ENCODE measurements around the gene CDKAL1.

CDKAL1 gene

DNA sequence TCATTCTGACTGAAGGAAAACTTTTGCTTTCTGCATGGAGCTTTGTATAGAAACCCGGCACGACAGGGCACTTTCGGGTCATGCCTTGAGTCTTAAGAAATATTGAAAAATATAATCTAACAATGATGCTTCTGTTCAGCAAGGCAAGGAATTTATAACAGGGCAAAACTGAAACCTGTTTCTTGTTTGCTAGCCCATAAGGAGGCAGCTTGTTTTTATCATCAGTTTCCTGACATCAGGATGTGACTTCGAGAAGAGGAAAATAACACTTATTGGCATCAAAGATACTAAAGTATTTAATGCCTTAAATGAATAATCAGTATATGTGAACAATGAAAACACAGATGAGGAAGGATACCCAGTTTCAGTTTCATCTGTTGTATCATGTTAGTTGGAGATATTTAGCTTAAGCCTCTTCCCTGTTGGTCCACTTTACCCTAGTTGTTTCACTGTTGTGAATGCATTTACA, 146.5 kb downstream of the CDKAL1 start:
- DNase-seq (ENCODE audit: low spot score): no peak

DNA sequence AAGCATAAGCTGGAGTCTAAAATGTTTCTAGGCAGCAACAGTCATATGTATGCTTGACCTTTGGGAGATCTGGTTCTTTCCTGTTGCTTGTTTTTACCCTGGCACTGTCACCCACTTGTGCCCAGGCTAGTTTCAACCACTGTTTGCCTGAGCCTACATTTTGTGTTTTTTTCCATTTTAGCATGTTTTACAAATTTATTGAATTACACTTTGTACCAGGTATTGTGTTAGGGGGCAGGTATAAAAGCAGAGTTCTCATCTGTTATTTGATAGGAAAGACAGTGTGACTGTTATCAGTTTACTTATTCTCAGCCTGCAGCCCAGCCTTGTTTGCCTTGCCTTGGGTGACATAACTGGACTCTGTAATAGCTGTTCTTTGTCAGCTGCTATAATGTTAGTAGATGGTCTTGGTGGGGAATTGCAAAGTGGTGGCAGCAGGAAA, 147.0 kb downstream of the CDKAL1 start:
- no peak for DNase-seq (ENCODE audit: low spot score)

DNA sequence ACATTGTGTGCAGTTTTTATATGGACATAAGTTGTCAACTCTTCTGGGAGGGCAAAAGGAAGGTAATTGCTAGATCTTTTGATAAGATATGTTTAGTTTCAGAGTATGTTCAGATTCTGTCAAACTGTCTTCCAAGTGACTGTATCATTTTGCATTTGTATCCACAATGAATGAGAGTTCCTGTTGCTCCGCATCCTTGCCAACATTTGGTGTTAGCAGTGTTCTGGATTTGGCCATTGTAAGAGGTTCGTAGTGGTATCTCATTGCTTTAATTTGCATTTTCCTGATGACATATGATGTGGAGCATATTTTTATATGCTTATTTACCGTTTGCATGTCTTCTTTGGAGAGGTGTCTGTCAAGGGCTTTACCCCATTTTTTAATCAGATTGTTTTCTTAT, 150.2 kb downstream of the CDKAL1 start:
- DNase-seq (ENCODE audit: low spot score): no peak

DNA sequence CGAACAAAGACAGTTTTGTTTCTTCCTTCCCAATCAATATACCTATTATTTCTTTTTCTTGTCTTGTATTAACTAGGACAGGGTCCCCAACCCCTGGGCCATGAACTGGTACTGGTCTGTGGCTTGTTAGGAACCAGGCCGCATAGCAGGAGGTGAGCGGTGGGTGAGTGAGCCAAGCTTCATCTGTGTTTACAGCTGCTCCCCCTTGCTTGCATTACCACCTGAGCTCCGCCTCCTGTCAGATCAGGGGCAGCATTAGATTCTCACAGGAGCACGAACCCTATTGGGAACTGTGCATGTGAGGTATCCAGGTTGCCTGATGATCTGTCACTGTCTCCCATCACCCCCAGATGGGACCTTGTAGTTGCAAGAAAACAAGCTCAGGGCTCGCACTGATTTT, 151.9 kb downstream of the CDKAL1 start:
- no peak for DNase-seq (ENCODE audit: low spot score)

DNA sequence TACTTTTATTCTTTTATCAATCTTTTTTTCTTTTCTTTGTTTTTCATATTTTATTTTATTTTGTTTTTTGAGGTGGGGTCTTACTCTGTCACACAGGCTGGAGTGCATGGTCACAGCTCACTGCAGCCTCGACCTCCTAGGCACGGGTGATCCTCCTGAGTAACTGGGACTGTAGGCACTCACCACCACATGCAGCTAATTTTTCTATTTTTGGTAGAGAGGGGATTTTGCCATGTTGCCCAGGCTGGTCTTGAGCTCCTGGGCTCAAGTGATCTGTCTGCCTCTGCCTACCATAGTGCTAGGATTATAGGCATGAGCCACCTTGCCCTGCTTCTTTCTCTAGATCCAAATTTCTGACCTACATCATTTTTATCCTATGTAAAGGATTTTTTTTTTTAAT, 153.2 kb downstream of the CDKAL1 start:
- no peak for DNase-seq (ENCODE audit: low spot score)

DNA sequence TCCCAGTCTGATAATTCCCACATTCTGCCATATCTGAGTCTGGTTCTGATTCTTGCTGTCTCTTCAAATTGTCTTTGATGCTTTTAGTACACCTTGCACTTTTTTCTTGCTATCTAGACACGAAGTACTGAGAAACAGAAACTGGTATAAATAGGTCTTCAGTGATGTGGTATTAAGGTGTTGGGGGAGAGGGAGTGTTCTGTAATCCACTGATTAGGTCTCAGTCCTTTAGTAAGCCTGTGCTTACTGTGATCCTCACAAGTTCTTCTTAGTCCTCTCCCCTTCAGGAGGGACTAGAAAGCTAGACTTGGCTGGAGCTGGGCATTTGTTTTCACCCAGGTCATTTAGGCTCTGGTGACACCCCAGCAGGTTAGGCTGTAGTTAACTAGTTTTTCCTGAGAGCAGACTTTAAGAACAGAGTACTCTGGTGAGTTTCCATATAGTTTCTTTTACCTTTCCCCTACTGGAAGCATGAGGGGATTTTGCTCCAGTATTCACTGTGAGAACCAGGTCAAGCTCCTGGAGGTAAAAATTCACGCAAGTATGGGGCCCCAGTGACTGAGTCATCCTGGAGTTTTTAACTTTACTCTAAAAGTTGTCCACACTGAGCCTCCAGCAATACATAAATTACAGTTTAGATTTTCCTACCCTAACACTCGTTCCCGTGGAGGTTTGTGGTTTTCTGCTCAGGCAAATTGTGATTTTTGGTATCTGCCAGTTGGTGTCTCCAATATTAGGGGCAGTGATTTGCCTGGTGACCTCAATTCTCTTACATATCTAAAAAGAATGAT, 154.6 kb downstream of the CDKAL1 start:
- DNase-seq (ENCODE audit: low spot score): no peak

DNA sequence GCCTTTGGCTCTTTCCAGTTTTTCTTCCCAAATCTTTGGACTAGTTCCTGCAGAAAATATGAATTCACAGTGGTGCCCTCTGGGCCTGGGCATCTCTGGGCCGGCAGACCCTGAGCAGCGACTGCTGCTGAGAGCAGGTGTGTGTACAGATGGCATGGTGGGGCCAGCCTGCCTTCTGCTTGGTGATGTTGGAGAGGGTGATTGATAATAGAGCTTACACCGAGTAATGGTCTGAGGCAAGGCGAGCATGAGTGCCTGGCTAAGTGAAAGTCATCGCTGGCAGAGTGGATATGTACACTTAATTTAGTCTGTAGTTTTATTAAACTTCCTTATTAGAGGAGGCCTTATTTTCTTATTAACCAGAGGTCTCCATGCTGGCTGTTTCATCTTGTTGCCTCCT, 156.9 kb downstream of the CDKAL1 start:
- DNase-seq (ENCODE audit: low spot score): no peak

DNA sequence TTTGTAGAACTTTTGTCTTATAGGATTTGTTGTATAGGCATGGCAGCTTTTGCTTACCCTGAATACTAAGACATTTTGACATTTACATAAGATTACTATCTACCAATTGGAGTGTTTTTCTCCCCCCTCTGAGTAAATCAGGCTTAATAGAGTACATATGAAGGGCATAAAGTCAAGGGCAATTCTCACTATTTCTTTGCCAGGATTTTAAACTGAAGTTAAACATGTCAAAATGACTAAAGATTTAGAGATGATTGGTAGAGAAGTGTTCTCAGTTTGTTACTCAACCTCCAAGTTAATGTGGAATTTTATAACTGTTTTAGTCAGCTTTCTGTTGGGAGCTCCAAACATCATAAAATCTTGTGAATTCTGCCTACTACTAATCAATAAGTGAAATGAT, 157.8 kb downstream of the CDKAL1 start:
- DNase-seq (ENCODE audit: low spot score): no peak

DNA sequence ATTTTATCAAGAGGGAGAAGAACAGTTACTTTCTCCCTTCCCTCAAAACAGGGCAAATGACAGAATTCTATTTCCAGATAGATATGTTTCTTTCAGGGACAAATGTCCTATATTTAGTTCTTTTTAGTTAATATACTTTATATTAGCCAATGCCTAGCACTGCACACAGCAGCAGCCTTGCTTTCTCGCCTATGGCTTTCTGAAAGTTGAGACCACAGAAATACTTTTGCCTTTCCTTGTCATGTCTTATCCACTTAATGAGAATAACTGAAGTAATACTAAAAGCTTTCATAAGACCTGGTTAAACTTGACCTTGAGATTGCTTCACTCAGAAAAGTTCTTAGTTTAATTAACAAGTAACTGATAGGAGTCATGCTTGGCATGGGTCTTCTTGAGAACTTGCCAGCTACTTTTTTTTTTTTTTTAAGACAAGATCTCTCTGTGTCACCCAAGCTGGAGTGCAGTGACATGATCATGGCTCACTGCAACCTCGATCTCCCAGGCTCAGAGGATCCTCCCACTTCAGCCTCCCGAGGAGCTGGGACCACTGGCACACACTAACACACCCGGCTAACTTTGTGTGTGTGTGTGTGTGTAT, 159.3 kb downstream of the CDKAL1 start:
- DNase-seq (ENCODE audit: low spot score): no peak

DNA sequence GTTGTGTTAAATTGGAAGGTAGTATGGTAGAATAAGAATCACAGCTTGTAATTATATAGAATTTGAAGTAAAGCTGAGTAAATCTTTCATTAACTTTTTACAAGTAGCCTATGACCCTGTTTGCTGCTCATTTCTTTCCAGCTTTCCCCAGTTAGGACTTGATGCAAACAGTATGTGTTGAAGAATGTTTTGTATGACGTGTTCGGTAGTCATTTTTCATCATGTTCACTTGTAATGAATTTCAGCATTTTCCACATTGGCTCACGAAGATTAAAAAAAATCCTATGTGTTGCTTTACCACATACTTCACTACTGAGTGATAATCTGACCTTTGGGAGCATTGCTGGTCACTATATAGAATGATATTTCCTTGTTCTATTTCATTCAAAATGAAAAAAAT, 162.4 kb downstream of the CDKAL1 start:
- DNase-seq (ENCODE audit: low spot score): no peak

DNA sequence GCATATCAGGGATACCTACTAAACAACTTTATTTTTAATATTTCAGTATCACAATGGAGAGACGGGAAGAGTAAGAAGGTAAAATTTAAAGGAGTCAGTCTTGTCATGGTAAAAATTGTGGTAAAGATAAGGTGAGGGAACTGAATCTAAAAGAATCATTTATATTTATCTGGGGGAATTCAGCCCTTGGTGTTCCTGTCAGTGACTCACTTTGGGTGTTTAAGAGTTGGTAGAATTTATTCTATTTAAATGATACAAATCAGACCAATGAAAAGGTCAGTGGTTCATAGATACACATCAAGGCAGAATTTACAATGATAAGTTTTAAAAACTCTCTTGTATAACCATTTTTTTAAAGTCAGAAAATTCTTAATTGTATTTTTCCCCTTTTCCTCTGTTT, 164.4 kb downstream of the CDKAL1 start:
- DNase-seq (ENCODE audit: low spot score): no peak

DNA sequence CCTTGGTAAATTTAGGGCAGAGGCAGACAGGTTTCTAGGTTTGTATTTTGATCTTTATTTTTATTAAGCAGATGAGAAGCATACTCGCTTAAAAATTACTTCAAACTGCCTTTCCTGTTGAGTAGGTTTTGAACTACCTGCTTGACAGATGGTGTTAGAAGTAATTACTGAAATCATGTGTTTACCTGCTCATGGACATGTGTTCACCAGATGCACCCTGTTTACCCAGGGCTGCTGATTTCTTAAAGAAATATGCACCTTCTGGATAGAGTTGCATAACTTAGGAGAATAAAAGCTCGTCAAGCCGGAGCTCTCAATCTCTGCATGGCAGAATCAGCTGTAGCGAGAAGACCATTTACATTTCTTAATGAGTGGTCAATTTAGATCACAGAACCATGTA, 165.1 kb downstream of the CDKAL1 start:
- DNase-seq (ENCODE audit: low spot score): no peak

DNA sequence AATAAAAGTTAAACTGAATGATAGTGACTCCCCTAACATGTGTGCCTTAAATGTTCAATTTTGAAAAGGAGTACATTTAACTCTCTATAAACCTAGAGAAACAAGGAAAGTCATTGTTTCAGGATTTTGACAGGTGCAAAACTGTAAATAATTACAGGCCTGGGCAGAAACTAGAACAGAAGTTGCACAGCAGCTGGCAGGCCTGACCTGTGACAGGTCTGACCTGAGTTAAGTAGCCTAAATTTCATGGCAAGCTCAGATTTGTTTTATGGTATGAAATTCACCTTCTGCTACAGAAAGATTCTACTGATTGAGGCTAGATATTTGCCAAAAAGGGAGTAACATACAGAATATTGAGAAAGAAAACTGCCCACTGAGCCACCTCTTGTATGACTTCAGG, 166.1 kb downstream of the CDKAL1 start:
- no peak for DNase-seq (ENCODE audit: low spot score)

DNA sequence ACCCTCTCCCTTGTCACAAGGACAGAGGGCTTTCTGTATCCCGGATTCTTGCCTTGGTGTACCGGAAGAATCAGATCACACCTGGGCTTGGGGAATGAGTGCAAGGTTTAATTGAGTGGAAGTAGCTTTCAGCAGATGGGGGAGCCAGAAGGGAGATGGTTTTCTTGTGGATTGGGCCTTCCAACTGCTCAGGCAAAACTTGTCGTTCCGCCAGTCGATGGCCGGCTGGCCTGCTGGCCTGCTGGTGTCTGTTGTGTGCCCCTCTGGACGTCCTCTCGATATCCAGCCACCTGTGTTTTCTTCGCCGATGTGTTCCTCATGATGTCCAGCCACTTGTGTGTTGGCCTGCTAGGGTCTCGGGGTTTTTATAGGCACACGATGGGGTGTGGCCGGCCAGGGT, 168.1 kb downstream of the CDKAL1 start:
- DNase-seq (ENCODE audit: low spot score): no peak

DNA sequence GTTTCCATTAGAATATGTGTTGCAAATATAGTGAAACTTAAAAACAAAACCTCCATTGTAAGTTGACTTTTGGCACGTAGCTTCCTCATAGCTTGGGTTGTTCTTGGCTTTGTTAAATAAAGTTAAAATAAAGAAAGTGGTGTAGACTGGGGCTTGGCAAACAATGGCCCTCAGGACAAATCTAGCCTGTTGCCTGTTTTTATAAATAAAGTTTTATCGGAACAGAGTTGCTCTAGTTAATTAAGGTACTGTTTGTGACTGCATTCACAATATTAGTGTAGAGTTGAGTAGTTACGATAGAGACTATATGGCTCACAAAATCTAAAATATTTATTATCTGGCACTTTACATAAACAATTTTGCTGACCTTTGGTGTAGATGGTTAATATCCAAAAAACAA, 168.8 kb downstream of the CDKAL1 start:
- no peak for DNase-seq (ENCODE audit: low spot score)

DNA sequence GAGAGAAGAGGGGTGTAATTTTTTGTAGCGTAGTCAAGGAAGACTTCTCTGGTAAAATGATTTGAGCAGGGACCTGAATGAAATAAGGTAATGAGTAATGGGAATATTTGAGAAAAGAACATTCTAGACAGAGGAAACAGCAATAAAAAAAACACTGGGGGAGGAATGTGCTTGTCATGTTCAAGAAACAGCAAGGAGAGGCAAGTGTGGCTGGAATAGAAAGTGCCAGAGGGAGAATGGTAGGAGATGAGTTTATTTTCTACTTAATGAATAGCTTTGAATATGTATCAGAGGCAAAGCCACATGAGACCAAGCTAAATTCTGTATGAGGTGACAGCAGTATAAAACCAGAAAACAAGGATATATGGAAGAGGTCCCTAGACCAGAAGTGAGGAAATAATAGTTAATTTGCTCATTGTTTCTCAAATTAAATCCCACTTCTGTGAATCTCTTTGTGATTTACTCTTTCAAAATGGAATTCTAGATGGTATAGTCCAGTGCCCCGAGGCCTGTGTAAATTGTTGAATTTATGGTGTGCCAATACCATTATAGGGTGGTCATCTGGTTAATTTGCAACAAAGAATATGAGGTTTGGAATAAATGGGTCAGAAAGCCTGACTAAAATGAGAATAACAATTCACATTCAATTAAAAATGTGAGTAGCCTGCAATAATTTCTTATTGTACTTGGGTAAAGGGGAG, 170.2 kb downstream of the CDKAL1 start:
- no peak for DNase-seq (ENCODE audit: low spot score)

DNA sequence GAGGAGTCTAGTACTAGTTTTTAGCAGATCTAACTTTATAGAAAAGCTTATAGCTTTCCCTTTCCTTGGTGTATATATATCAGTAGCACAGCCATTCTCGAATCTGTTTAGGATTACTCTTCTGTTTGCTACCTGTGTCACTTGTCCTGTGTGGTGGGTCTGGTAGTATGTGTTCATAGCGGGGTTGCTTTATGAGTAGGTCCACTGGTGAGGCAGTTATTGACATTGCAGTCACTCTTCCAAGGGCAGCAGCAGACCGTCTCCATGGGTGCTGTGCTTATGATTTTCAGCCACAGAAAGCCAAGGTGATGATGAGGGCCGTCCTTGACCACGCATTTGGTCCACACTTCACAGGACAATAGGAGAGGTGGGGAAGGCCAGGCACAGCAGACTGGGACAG, 171.5 kb downstream of the CDKAL1 start:
- no peak for DNase-seq (ENCODE audit: low spot score)

DNA sequence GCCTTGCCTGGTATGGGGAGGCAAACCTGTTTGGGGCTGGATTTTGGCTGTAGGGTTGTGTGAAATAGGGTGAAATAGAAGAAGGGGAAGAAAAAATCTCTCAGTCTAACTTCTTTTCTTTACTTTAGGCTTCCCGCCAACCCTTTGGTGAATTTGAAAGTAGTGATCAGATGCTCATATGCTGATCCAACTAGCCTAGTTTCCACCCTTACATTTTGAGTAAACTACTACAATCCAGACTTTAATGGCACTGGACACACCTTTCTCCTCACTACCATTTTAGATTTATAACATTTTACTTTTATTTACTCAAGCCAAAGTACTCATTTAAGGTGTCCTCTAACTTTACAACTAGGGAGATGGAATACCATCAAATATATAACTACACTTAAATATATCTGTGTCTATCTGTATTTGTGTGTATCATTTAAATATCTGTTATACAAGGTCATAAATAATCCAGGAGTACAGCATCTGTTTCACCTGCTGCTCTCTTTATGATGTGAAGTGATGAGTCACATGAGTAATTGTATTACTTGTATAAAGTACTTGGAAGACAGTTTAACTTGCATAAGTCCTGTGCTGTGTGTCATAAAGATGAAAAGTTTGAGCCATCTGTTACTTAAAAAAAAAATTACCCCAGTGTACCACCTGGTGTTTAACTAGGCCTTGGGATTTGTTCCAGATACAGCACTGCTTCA, 172.1 kb downstream of the CDKAL1 start:
- no peak for DNase-seq (ENCODE audit: low spot score)

DNA sequence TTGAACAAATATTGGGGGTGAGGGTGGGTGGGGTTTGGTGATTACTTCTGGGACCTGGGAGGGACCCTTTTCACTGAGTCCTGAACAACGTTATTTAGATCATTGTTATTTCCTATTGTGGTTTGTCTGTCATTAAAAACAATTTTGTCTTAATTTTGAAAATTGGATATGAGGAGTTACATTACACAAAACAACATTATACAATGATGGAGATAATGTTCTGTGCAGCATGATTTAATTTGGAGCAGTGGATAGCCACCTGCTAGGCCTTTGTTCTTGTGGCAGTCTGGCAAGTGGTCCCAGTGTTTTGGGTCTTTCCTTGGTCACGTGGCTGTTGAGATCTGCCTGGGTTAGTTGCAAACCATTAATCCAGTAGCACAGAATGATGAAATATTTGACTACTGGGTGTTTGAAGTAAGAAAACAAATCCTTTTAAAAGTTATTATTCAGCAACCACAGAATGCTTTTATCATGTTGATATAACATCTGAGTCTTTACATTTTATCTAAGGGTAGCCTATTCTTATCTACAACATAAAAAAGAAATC, 172.8 kb downstream of the CDKAL1 start:
- no peak for DNase-seq (ENCODE audit: low spot score)

DNA sequence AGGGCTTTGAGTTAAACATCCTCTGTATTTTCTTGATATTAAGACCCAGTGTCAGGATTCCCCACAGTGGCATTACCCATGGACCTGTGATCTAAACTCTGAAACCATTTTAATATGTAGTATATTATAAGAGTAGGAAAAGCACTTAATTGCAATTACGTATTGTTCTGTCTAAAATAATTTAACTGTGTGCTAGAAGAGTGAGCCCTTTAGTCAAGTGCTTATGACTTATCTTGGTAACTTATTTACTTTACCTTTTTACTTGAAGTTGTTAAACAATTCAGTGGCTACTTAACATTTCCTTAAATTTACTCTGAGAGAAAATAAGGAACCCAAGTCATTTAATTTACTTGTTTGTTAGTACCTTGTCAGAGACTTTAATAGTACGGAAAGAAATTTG, 173.6 kb downstream of the CDKAL1 start:
- DNase-seq (ENCODE audit: low spot score): no peak

DNA sequence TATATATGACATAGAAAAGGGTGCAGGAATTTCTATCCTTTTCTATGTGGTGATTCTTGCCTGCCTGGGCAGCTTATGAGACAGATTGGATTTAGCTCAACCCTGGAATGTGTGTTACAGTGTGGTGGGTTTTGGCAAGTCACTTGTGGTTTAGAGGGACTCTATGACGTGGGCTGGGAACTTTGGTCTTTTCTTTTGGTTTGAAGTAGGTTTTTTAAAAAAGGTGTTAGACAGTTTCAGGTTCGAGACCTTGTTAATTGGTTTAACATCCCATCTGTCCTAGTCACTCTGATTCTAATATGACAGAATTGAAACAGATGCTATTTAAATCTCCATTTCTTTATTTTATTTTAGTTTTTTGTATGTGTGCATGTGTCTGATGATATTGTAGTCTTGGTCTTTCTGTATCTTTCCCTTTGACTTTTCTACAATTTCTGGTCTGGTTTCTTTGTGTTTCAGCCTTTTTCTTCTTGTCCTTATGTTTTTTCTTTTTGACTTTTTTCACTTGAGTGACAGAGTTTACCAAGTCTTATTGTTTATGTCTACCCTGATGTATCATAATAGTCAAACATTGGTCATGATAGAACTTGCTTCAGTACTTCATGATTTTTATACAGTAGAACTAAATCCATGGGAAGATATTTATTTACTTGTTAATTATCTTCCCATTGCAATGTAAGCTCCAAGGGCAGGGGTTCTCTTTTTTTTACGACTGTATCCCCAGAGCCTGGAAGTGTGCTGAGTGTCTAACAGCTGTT, 174.3 kb downstream of the CDKAL1 start:
- no peak for DNase-seq (ENCODE audit: low spot score)

DNA sequence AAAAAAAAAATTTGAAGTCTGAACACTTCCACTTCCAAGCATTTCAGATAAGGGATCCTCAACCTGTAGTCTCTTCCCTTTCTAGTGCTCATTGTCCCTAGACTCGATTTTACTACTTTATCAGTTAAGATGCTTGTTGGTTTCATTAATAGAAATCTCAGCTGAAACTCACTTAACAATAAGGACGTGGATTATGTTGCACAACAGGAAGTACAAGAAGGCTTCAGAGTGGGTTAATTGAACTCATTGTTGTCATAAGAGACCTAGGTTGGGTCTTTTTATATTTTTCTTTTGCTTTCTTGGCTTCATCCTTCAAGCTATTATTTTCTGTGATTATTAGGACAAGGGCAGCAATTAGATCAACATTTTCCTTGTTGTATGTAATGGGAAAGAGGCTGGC, 175.2 kb downstream of the CDKAL1 start:
- no peak for DNase-seq (ENCODE audit: low spot score)
